Dedifferentiated amniotic fluid mesenchymal stem cell (primary cell): ENCODE results near the gene DUSP22.
"Not testable (repeated sequence)": the region's sequence is repeated elsewhere in the genome, so short reads cannot be mapped to it uniquely, and the experiment has no call there.

ENCODE experiments used
- DNase-seq: peaks from one replicate; pipeline ENCODE4 v3.0.0-alpha.2; 2016; ENCODE audit errors: extremely low spot score

The DUSP22 gene

GRCh38 chr6:364609-365540 is 72.6 kb downstream of the DUSP22 start:
- no peak for DNase-seq

GRCh38 chr6:365835-366234 is 73.5 kb downstream of the DUSP22 start:
- DNase-seq = no peak

- no peak for DNase-seq
These were observed 74.4 kb downstream of the DUSP22 start for GRCh38 chr6:366389-367297.

GRCh38 chr6:367298-367794 is 75.1 kb downstream of the DUSP22 start:
- DNase-seq = no peak

- no peak for DNase-seq
These were observed 75.8 kb downstream of the DUSP22 start for GRCh38 chr6:367891-368630.

GRCh38 chr6:369559-370431 is 77.5 kb downstream of the DUSP22 start:
- no peak for DNase-seq

- DNase-seq = no peak
These were observed 78.3 kb downstream of the DUSP22 start for GRCh38 chr6:370555-370954.

GRCh38 chr6:371851-372250 is 79.6 kb downstream of the DUSP22 start:
- DNase-seq = not testable (repeated sequence)

- DNase-seq = no peak
These were observed 80.1 kb downstream of the DUSP22 start for GRCh38 chr6:372336-372911.

- no peak for DNase-seq
These were observed 80.7 kb downstream of the DUSP22 start for GRCh38 chr6:373031-373430.

GRCh38 chr6:373773-374724 is 81.8 kb downstream of the DUSP22 start:
- DNase-seq = no peak

- DNase-seq = no peak
These were observed 82.7 kb downstream of the DUSP22 start for GRCh38 chr6:374956-375355.

- DNase-seq = no peak
These were observed 84.7 kb downstream of the DUSP22 start for GRCh38 chr6:376827-377640.

- DNase-seq = not testable (repeated sequence)
These were observed 85.3 kb downstream of the DUSP22 start for GRCh38 chr6:377641-378020.

GRCh38 chr6:378090-378957 is 86.0 kb downstream of the DUSP22 start:
- no peak for DNase-seq

- DNase-seq = no peak
These were observed 86.7 kb downstream of the DUSP22 start for GRCh38 chr6:378958-379409.
